ENCODE results near the gene GRID2IP. TPM values are rescaled to one million over a fixed set of nuclear protein-coding genes. Genes with fewer than 3 reads are reported as not detected.
A peak's percentile ranks its signal among the peaks of the same experiment; 100 is the strongest.
"Not testable (repeated sequence)": the region's sequence is repeated elsewhere in the genome, so short reads cannot be mapped to it uniquely, and the experiment has no call there.

The GRID2IP gene
- polyA plus RNA-seq (ENCODE audit: insufficient read length) = 0.10 TPM

DNA sequence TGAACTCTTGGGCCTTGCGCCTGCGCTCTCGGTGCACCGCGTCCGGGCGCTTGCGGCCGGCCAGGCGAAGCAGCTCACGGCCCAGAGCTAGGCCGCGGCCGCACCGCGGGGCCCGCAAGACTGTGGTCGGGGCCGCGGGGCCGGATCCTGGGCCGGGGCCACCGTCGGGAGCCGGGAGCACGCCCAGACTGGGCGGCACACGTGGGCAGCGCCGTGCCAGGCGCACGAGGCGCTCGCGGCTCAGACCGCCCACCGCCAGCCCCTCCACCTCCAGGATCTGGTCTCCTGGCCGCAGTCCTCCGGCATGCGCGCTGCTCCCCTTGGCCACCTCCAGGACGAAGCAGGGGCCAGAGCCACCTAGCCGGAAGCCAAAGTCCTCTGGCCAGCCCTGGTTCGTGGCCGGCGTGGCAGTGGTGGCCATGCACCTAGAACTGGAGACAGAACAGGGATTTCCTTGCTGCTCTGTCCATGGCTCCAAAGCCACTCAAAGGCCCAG is at the start of gene GRID2IP:
Gene GRID2IP, minus strand, starts transcription at position 446 of the 496 bp plus-strand sequence. Its CDS starts 25 bp downstream, at position 421.
- no peak for DNase-seq (ENCODE audit: low read depth)

DNA sequence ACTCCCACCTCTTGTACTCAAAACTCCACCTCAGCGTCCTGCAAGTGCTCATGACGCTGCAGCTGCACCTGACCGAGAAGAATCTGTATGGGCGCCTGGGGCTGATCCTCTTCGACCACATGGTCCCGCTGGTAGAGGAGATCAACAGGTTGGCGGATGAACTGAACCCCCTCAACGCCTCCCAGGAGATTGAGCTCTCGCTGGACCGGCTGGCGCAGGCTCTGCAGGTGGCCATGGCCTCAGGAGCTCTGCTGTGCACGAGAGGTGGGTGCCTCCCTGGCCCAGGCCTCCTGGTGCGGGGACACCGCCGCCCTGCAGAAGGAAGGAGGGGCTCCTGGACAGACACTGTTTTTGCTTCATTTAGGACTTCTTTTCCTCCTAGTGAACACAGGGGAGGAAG is 48.8 kb upstream of the GRID2IP start:
- DNase-seq (ENCODE audit: low read depth) = no peak

DNA sequence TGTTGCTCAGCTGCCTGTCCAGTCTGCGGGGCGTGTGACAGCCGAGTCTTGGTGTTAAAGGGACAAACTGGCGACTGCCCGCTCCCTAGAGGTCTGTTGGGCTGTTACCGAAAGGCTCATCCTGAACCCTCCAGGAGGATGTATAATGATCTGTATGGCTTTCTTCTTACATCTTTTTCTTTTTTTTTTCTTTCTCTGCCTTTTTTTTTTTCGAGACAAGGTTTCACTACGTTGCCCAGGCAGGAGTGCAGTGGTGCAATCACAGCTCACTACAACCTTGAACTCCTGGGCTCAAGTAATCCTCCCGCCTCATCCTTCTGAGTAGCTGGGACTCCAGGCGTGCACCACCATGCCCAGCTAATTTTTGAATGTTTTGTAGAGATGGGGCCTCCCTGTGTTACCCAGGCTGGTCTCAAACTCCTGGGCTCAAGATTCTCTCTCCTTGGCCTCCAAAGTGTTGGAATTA is 39.4 kb upstream of the GRID2IP start:
- no peak for DNase-seq (ENCODE audit: low read depth)

DNA sequence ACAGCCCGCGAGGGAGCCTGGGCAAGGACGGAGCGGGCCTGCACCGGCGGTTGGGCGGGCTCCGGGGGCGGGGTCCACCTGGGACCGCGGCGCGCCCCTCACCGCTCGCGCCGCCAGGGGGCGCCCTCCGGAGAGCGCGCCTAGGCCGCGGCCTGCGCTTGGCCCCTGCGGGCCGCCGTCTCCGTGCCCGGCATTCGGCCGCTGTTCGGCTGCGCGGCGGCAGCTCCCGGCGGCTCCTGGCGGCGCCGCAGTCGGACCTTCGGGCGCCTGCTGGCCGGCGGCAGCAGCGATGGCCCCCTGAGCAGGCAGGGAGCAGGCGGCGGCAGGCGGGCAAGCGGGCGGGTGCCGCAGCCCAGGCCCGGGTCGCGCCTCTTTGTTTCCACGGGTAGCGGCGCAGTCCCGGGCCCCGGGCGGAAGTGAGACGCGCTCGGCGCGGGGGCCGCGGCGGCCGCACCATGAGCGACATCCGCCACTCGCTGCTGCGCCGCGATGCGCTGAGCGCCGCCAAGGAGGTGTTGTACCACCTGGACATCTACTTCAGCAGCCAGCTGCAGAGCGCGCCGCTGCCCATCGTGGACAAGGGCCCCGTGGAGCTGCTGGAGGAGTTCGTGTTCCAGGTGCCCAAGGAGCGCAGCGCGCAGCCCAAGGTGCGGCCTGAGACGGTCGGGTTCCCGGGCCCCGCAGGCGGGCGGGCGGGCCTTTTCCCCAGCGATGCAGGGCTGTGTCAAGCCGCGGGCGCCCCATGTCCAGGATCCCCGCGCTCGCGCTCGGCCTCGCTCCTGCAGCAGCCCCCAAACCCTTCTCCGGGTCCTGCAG is 38.8 kb upstream of the GRID2IP start, which contains the start of gene INTS15:
Gene INTS15, plus strand, starts transcription at position 193 of the 816 bp plus-strand sequence. Its CDS starts 263 bp downstream, at position 456.
- DNase-seq (ENCODE audit: low read depth) = peak; percentile 77

DNA sequence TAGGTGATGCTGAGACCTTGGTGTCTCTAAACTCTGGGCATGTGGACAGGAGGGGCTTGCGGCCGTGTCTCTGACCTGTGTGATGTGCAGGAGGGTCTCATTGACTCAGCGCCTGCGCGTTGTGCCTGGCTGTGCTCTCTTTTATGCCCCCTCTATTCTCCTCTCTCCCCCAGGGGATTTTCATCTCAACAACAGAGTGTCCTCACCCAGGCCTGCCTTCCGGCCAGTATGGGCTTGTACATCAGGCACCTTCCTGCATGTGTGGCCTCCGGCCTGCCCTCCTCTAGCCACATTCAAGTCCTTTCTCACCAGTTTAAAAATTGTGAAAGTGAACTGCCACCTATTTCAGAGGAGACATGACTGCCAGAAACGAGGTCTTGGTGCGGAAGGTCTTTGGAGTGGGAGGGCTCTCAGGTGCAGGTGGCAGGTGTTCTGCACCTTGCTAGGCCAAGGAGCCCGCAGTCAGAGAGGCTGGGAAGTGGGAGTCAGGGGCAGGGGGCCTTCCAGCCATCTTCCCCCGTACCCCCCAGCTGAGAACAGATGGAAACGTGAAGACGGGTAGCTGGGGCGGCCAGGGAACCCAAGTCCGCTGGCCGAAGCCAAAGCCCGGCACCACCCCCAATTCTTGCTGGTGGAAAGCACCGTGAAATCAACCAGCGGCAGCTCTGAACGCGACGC is 38.0 kb upstream of the GRID2IP start:
- DNase-seq (ENCODE audit: low read depth) = no peak

DNA sequence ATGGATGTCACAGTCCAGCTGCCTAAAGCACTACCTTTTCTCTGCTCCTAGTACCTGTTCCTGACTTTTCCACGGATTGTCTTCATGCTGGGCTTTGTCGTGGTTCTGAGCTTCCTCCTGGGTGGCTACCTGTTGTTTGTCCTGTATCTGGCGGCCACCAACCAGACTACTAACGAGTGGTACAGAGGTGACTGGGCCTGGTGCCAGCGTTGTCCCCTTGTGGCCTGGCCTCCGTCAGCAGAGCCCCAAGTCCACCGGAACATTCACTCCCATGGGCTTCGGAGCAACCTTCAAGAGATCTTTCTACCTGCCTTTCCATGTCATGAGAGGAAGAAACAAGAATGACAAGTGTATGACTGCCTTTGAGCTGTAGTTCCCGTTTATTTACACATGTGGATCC is 37.3 kb upstream of the GRID2IP start:
- DNase-seq (ENCODE audit: low read depth) = no peak

DNA sequence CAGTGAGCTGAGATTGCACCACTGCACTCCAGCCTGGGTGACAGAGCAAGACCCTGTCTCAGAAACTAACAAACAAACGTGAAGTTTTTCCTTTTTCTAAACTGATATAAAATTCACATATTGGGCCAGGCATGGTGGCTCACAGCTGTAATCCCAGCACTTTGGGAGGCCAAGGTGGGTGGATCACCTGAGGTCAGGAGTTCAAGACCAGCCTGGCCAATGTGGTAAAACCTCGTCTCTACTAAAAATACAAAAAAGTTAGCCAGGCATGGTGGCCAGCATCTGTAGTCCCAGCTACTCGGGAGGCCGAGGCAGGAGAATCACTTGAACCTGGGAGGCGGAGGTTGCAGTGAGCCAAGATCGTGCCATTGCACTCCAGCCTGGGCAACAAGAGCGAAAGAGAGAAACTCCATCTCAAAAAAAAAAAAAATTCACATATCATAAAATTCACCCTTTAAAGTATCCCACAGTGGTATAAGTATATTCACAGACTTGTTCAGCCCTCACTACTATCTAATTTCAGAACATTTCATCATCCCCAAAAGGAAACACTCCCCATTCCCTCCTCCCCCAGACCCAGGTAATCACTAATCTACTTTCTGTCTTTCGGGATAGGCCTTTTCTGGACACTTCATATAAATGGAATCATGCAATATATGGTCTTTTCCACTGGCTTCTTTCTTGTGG is 34.6 kb upstream of the GRID2IP start:
- not testable (repeated sequence) for DNase-seq (ENCODE audit: low read depth)

DNA sequence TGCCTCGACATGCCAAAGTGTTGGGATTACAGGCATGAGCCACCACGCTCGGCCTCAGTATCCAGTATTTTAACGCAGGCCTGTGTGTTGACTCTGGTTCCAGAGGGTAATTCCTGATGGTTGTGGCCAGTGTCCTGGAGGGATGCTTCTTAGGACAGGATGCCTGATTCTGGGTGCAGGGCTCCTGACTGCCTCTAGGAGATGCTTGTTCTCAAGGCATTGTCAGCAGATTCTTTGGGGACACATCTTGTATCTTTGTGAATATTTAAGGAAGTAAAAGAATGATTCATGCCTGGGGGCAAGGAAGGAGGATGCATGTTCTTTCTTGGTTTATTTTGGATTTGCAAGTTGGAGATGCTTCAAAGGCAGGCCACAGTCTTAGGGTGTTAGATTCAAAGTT is 28.2 kb upstream of the GRID2IP start:
- no peak for DNase-seq (ENCODE audit: low read depth)

DNA sequence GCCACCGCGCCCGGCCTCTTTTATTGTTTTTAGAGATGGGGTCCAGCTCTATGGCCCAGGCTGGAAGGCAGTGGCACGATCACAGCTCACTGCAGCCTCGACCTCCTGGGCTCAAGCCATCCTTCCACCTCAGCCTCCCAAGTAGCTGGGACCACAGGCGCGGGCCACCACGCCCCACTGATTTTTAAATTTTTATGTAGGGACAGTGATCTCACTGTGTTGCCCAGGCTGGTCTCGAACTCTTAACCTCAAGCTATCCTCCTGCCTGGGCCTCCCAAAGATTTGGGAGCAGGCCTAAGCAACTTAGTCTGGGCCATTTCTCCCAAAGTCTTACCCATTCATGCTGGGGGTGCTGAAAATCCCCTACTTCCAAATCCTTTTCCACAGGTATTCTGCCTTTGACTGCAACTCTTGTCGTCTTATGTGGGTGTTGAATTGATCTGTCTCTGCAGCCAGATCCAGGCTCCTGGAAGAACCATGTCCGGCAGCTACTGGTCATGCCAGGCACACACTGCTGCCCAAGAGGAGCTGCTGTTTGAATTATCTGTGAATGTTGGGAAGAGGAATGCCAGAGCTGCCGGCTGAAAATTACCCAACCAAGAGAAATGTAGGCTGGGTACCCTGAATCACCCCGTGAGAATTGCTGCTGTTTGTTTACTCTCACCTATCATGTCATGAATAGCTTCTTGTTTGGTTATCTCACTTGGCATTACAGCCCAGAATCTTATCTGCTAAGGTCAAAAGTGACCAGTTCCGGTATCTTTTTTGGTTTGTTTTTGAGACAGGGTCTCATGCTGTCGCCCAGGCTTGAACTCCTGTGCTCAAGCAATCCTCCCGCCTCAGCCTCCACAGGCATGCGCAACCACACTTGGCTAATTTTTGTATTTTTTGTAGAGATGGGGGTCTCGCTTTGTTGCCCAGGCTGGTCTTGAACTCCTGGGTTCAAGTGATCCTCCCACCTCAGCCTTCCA is 27.1 kb upstream of the GRID2IP start:
- no peak for DNase-seq (ENCODE audit: low read depth)

DNA sequence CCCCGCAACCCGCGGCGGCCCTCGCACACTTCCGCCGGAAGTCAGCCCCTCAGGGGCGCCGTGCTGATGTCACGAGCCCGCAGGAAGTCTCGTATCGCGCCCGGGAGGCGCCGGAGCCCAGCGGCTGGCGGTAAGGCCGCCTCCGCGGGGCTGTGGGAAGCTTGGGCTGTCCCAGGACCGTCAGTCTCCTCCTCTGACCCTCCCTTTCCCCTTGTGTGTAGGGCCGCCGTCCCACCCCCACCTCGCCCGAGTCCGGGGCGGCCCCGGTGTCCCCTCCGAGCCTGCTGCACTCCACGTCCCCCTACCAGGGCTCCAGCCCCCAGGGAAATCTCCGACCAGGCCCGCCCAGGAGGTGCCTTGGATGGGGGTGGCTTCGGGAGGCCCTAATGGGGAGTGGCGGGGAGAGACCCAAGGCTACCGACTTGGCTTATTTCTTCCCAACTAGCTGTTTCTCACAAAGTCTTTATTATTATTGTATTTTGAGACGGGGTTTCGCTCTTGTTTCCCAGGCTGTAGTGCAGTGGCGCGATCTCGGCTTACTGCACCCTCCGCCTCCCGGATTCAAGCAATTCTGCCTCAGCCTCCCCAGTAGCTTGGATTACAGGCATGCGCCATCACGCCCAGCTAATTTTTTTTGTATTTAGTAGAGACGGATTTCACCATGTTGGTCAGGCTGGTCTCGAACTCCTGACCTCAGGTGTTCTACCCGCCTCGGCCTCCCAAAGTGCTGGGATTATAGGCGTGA is 26.3 kb upstream of the GRID2IP start, which contains the start of gene ZDHHC4:
Gene ZDHHC4, plus strand, starts transcription at position 86 of the 745 bp plus-strand sequence. CDS start 3,108 bp downstream, outside the sequence.
- DNase-seq (ENCODE audit: low read depth) = peak; percentile 77

DNA sequence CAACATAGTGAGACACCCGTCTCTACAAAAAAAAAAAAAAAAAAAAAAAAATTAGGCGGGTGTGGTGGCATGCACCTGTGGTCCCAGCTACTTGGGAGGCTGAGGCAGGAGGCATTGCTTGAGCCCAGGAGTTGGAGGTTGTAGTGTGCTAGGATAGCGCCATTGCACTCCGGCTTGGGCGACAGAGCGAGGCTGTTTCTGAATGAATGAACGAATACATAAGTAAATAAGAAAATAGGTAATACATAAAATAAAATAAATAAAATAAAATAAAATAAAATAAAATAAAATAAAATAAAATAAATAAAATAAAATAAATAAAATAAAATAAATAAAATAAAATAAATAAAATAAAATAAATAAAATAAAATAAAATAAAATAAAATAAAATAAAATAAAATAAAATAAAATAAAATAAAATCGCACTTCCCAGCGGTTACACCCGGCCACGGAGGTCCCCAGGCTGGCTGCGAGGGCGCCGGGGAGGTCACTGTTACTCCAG is 25.7 kb upstream of the GRID2IP start:
- not testable (repeated sequence) for DNase-seq (ENCODE audit: low read depth)

DNA sequence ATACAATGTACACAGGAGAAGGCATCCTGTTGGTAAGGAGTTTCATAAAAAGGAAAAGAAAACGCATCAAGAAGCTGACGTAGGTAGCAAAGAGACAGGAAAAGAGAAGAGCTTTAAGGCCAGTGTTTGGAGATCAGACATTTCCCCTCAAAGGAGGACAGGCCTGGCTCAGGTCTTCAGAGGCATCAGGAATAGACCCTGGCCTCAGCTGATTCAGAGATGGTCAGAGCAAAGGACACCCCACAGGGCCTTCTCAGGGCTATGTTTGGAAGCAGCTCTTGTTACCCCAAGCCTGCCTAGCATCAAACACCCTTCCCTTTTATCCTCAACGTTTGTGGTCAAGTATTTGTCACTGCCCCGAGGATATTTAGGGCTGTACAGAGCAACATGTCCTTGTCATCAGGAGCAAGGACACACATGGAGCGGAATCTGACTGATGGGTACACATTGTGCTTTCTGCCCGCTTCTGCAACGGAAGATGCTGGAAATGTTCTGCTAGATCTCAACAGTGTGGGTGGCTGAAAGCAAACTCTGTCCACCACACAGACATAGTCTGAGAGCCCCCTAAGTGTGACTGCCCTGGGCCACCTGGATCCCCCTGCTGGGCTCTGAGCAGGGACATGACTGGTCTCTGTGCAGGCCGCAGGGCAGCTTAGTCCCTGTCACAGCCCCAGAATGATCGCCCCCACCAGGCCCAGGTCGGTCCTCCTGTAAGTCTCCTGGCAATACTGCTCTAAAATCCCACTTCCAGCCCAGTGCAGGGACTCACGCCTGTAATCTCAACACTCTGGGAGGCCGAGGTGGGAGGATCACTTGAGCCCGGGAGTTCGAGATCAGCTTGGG is 25.0 kb upstream of the GRID2IP start:
- DNase-seq (ENCODE audit: low read depth) = no peak

DNA sequence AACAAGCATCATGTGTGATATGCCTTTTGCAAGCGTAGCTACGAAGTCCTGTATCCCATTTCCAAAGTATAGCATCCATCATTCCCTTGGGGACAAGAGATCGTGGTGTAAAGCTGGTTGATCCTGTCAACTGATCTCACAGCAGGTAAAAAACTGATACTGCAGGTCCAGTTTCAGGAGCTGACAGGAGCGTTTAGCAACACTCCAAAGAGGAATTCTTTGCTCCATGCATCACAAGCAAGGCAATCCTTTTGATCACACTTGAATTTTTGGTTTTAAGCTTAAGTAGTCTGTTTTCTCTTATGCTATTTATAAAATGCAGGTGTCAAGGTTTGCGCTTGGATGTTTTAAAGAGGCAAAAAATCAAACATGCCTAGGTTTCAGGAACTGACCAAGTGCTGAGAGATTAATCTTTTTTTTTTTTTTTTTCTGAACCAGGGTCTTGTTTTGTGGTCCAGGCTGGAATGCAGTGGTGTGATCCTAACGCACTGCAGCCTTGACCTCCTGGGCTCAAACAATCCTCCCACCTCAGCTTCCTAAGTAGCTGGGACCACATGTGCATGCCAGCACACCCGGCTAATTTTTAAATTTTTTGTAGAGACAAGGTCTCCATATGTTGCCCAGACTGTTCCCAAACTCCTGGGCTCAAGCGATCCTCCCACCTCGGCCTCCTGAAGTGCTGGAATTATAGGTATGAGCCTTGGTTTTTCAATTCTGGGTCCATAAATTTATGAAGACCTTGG is 24.2 kb upstream of the GRID2IP start:
- DNase-seq (ENCODE audit: low read depth) = no peak

DNA sequence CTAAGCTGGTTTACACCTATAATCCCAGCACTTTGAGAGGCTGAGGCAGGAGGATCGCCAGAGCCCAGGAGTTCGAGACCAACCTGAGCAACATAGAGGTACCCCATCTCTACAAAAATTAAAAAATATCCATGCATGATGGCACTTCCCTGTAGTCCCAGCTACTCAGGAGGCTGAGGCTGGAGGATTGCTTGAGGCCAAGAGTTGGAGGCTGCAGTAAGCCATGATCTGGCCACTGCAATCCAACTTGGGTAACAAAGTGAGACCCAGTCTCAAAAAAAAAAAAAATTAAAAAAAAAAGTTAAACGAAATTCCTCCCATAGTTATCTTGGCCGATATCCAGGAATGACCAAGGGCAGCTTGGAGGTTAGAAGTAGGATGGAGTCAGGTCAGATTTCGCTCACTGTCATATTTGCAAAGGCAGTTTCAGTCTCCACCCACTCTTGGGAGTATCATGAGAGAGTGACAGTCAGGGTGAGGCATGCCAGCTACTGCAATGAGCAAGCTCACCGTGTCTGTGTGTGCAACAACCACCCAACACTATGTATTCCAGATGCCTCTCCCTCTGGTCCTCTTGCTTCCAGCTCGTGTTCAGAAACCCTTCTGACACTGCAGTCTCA is 20.0 kb upstream of the GRID2IP start:
- no peak for DNase-seq (ENCODE audit: low read depth)

DNA sequence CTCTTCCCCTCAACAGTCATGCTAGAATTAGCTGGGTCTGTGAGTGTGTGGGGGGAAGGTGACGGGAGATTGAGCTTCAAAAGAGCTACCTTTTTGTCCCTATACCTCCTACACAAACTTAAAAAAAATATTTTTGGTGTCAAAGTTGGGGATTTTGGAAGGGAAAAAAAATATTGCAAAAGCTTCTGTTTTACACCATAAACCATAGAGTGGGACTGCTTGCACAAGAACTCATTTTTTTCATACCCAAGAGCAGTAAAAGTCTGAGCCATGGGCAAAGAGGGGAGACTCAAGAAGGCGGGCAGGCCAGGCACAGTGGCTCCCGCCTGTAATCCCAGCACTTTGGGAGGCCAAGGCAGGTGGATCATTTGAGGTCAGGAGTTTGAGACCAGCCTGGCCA is 16.6 kb upstream of the GRID2IP start:
- no peak for DNase-seq (ENCODE audit: low read depth)

DNA sequence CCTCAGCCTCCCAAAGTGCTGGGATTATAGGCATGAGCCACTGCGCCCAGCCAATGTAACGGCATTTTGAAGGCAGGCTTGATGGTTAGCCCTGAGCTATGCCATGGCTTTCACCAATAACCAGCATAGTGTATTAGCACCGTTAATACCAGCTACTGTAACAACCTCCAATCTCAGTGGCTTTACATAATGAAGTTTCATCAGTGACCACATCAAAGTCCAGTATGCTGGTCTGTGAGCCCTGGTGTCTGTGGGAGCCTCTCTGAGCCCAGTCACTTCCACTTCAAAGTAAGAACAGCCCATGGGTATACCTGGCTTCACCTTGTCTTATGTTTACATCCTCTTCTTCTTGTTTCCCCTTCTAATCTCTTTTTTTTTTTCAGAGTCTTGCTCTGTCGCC is 14.4 kb upstream of the GRID2IP start:
- no peak for DNase-seq (ENCODE audit: low read depth)

DNA sequence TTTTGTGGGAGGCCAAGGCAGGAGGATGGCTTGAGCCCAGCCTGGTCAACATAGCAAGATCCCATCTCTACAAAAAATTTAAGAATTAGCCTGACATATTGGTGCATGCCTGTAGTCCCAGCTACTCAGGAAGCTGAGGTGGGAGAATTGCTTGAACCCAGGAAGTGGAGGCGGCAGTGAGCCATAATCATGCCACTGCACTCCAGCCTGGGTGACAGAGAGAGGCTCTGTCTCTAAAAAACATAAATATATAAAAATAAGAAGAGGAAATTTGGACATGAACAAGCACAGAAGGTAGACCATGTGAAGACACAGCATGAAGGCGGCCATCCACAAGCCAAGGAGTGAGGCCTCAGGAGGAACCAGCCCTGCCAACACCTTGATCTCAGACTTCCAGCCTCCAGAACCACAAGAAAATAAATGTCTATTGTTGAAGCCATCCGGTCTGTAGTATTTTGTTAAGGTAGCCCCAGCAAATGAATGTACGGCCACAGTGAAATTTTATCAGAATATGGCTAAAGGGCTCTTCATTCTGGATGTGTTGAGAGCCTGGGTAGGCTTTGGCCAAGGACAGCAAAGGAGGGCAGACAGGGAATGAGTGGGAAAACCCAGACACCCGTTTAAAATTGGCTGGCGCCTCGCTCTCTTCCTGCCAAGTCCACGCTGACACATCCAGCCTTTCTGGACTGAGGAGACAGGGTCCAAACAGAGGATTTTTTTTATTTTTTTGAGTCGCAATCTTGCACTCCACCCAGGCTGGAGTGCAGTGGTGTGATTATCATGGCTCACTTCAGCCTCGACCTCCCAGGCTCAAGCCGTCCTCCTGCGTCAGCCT is 12.9 kb upstream of the GRID2IP start:
- no peak for DNase-seq (ENCODE audit: low read depth)
